Prostate gland (tissue), 2 donors: ENCODE measurements around the gene ELMO1.

Experiments used
- CTCF ChIP-seq, 4 experiments: fragments of 200-600 bp in 2 of 4; fragments of 450-650 bp in 2 of 4; sonication (generic) in 2 of 4; IDR thresholded peaks; 1 replicate in 3 of 4; 2 replicates in 1 of 4; pipeline ENCODE4 v1.5.1; 2016 to 2019; ENCODE audit warnings: antibody characterized with exemption in 4 of 4, mild to moderate bottlenecking in 2 of 4, moderate library complexity in 2 of 4
- POLR2A ChIP-seq: fragments of 450-650 bp; IDR thresholded peaks from one replicate; pipeline ENCODE4 v1.6.1; 2016; ENCODE audit warnings: antibody characterized with exemption, mild to moderate bottlenecking

GRCh38 chr7:36904802-36905201 is 543.9 kb downstream of the ELMO1 start:
- TF ChIP-seq CTCF (IDR thresholded peaks at IDR 0.05): no peak
- TF ChIP-seq POLR2A: no peak
